ENCODE measurements around the gene LPCAT1.
"Not testable (repeated sequence)": the region's sequence is repeated elsewhere in the genome, so short reads cannot be mapped to it uniquely, and the experiment has no call there.

LPCAT1 gene

GRCh38 chr5:1478271-1479035, 45.3 kb downstream of the LPCAT1 start:
- no peak for TF ChIP-seq CTCF (conservative IDR thresholded peaks at IDR 0.05; ENCODE audit: low read length)
- no peak overlapping the region for H3K4me3 ChIP-seq (ENCODE audit: low read length)
- DNase-seq (ENCODE audit: low read depth), result no peak

- DNase-seq (ENCODE audit: low read depth), result no peak
- no peak for TF ChIP-seq CTCF (conservative IDR thresholded peaks at IDR 0.05; ENCODE audit: low read length)
- H3K4me3 ChIP-seq (ENCODE audit: low read length), result no peak overlapping the region
Measured at GRCh38 chr5:1477341-1477740, 46.4 kb downstream of the LPCAT1 start.

GRCh38 chr5:1476967-1477310, 46.8 kb downstream of the LPCAT1 start:
- no peak for TF ChIP-seq CTCF (conservative IDR thresholded peaks at IDR 0.05; ENCODE audit: low read length)
- DNase-seq (ENCODE audit: low read depth), result no peak

GRCh38 chr5:1476181-1476966, 47.4 kb downstream of the LPCAT1 start:
- DNase-seq (ENCODE audit: low read depth), result no peak
- no peak overlapping the region for H3K4me3 ChIP-seq (ENCODE audit: low read length)
- TF ChIP-seq CTCF (conservative IDR thresholded peaks at IDR 0.05; ENCODE audit: low read length), result no peak

More at GRCh38 chr5:1476967-1477310, 46.8 kb downstream of the LPCAT1 start:
- no peak overlapping the region for H3K4me3 ChIP-seq (ENCODE audit: low read length)

- not testable (repeated sequence) for H3K4me3 ChIP-seq (ENCODE audit: low read length); DNase-seq (ENCODE audit: low read depth)
Measured at GRCh38 chr5:1475544-1475900, 48.2 kb downstream of the LPCAT1 start.

- no peak overlapping the region for H3K4me3 ChIP-seq (ENCODE audit: low read length)
- no peak for TF ChIP-seq CTCF (conservative IDR thresholded peaks at IDR 0.05; ENCODE audit: low read length)
- no peak for DNase-seq (ENCODE audit: low read depth)
Measured at GRCh38 chr5:1474866-1475543, 48.8 kb downstream of the LPCAT1 start.

- no peak for TF ChIP-seq CTCF (conservative IDR thresholded peaks at IDR 0.05; ENCODE audit: low read length)
- DNase-seq (ENCODE audit: low read depth), result no peak
- no peak overlapping the region for H3K4me3 ChIP-seq (ENCODE audit: low read length)
Measured at GRCh38 chr5:1474183-1474839, 49.4 kb downstream of the LPCAT1 start.
